GM18502 (cell line): ENCODE results near the gene PCDHB8.
"Not testable (repeated sequence)": the region's sequence is repeated elsewhere in the genome, so short reads cannot be mapped to it uniquely, and the experiment has no call there.

ENCODE experiments used
- ATAC-seq: cut with Tn5 transposase; IDR thresholded peaks from one replicate; pipeline ENCODE4 v1.9.1; 2021; ENCODE audit warnings: mild to moderate bottlenecking; ENCODE audit not compliant: unreplicated experiment, poor library complexity

PCDHB8 gene

DNA sequence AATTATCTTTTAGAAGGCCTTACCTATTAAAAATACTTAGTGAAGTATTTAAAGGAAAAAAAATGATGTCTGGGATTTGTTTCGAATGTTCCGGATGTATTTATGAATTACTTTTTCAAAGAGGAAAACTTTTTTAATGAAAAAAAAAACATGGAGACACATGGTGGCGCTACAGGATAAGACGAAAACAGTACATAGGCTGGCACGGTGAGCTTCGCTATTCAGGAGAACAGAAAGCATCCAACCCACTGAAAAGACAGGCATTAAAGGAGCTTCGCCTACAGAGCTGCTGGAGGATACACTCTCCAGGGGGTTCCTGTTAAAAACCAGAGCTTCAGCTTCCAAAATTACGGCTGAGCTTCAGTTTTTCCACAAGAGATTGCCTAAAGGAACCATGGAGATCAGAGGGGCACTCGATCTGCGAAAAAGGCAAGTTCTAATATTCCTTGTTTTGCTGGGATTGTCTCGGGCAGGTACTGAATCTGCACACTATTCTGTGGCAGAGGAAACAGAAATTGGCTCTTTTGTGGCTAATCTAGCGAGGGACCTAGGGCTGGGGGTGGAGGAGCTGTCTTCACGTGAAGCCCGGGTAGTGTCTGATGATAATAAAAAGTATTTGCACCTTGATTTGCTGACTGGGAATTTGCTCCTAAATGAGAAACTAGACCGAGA is 45.7 kb downstream of the PCDHB8 start, which contains the start of gene PCDHB14:
PCDHB14 (plus strand) TSS at position 232 of the 672 bp plus-strand sequence; CDS start at position 395, 163 bp downstream.
- ATAC-seq, result no peak

DNA sequence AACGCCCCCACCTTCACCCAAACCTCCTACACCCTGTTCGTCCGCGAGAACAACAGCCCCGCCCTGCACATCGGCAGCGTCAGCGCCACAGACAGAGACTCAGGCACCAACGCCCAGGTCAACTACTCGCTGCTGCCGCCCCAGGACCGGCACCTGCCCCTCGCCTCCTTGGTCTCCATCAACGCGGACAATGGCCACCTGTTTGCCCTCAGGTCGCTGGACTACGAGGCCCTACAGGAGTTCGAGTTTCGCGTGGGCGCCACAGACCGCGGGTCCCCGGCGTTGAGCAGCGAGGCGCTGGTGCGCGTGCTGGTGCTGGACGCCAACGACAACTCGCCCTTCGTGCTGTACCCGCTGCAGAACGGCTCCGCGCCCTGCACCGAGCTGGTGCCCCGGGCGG is 47.3 kb downstream of the PCDHB8 start:
- not testable (repeated sequence) for ATAC-seq

DNA sequence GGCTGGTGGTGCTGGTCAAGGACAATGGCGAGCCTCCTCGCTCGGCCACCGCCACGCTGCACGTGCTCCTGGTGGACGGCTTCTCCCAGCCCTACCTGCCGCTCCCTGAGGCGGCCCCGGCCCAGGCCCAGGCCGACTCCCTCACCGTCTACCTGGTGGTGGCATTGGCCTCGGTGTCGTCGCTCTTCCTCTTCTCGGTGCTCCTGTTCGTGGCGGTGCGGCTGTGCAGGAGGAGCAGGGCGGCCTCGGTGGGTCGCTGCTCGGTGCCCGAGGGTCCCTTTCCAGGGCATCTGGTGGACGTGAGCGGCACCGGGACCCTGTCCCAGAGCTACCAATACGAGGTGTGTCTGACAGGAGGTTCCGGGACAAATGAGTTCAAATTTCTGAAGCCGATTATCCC is 47.8 kb downstream of the PCDHB8 start:
- not testable (repeated sequence) for ATAC-seq
